ENCODE measurements around the gene RPP25.

DNA sequence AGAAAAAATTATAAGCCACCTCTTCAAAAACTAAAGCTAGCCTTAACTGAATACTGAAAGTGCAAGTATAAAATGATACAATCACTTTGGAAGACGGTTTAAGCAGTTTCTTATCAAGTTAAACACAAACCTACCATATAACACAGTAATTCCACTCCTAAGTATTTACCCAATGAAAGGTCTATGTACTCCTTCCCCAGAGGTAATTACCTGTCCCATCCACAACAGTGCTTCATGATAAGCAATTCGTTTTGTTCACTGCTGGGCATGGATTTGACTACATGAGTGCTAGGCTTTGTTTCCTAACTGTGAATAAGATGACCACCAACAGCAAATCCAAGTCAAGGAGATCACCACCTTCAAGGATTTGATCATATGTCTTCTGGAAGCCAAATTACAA lies 23.0 kb downstream of the RPP25 start:
- TF ChIP-seq, protein P1, sequence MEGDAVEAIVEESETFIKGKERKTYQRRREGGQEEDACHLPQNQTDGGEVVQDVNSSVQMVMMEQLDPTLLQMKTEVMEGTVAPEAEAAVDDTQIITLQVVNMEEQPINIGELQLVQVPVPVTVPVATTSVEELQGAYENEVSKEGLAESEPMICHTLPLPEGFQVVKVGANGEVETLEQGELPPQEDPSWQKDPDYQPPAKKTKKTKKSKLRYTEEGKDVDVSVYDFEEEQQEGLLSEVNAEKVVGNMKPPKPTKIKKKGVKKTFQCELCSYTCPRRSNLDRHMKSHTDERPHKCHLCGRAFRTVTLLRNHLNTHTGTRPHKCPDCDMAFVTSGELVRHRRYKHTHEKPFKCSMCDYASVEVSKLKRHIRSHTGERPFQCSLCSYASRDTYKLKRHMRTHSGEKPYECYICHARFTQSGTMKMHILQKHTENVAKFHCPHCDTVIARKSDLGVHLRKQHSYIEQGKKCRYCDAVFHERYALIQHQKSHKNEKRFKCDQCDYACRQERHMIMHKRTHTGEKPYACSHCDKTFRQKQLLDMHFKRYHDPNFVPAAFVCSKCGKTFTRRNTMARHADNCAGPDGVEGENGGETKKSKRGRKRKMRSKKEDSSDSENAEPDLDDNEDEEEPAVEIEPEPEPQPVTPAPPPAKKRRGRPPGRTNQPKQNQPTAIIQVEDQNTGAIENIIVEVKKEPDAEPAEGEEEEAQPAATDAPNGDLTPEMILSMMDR (IDR thresholded peaks at IDR 0.05 in 2 of 3, conservative IDR thresholded peaks at IDR 0.05 in 1 of 3; ENCODE audit: control insufficient read depth in 2 of 3, extremely low read depth in 1 of 3, insufficient read depth in 1 of 3, low read depth in 3 of 3, low read length in 3 of 3), result no peak
- TF ChIP-seq MYC (IDR thresholded peaks at IDR 0.05; ENCODE audit: insufficient read depth, insufficient read length, insufficient replicate concordance, low read length, severe bottlenecking), result no peak
- TF ChIP-seq YY1 (IDR thresholded peaks at IDR 0.05; ENCODE audit: low read depth, low read length), result no peak
- TF ChIP-seq KDM1A (IDR thresholded peaks at IDR 0.05; ENCODE audit: borderline replicate concordance), result no peak

Measured in GM12878 (cell line).